Fibroblast of lung (primary cell): ENCODE results near the gene ROGDI. TPM values are rescaled to one million over a fixed set of nuclear protein-coding genes. Genes with fewer than 3 reads are reported as not detected.

Source experiments
- DNase-seq, 2 donors: peaks; one replicate each; pipeline versions ENCODE4 v3.0.0 to v3.0.0-alpha.2; 2010; ENCODE audit warnings: low read depth in 2 of 2
- H2AFZ ChIP-seq: 2 replicates; pipeline ENCODE4 v1.5.1; 2012; ENCODE audit warnings: low read length, control low read depth, inconsistent platforms
- H3K27ac ChIP-seq: 2 replicates; pipeline ENCODE4 v1.5.1; 2011; ENCODE audit warnings: low read length, control low read depth; ENCODE audit not compliant: insufficient read depth
- H3K27me3 ChIP-seq: 2 replicates; pipeline ENCODE4 v1.5.1; 2011; ENCODE audit warnings: mild to moderate bottlenecking, low read length; ENCODE audit not compliant: control insufficient read depth, insufficient read depth
- H3K36me3 ChIP-seq: 2 replicates; pipeline ENCODE4 v1.5.1; 2011; ENCODE audit warnings: low read length; ENCODE audit not compliant: control insufficient read depth, insufficient read depth
- H3K4me1 ChIP-seq: 2 replicates; pipeline ENCODE4 v1.5.1; 2011; ENCODE audit warnings: low read length; ENCODE audit not compliant: control insufficient read depth, insufficient read depth; ENCODE audit errors: extremely low read depth
- H3K4me2 ChIP-seq: 2 replicates; pipeline ENCODE4 v1.5.1; 2011; ENCODE audit warnings: low read length, control low read depth; ENCODE audit not compliant: insufficient read depth; ENCODE audit errors: extremely low read depth
- H3K4me3 ChIP-seq, 4 experiments: fragments of 200-600 bp in 1 of 4; sonication (generic) in 1 of 4; replicated peaks in 1 of 4; 2 replicates each; pipeline ENCODE4 v1.5.1; 2011 to 2016; ENCODE audit warnings: low read length in 4 of 4, low read depth in 3 of 4, mild to moderate bottlenecking in 3 of 4, control low read depth in 2 of 4, inconsistent platforms in 1 of 4, mixed read lengths in 1 of 4; ENCODE audit not compliant: insufficient read depth in 1 of 4; ENCODE audit errors: control extremely low read depth in 1 of 4
- H3K79me2 ChIP-seq: 2 replicates; pipeline ENCODE4 v1.5.1; 2012; ENCODE audit warnings: mild to moderate bottlenecking, low read length, inconsistent platforms; ENCODE audit not compliant: control insufficient read depth, insufficient read depth
- H3K9ac ChIP-seq: 2 replicates; pipeline ENCODE4 v1.5.1; 2011; ENCODE audit warnings: mild to moderate bottlenecking, low read length, control low read depth; ENCODE audit not compliant: insufficient read depth
- H3K9me3 ChIP-seq: 2 replicates; pipeline ENCODE4 v1.5.1; 2012; ENCODE audit warnings: low read depth, low read length; ENCODE audit not compliant: control insufficient read depth, insufficient read depth
- H4K20me1 ChIP-seq: 2 replicates; pipeline ENCODE4 v1.5.1; 2011; ENCODE audit warnings: low read length; ENCODE audit not compliant: control insufficient read depth, insufficient read depth; ENCODE audit errors: extremely low read depth
- CTCF ChIP-seq, 2 donors: IDR thresholded peaks in 1 of 2; conservative IDR thresholded peaks in 1 of 2; 1 replicate in 1 of 2; 2 replicates in 1 of 2; pipeline ENCODE4 v1.5.1; 2011 to 2012; ENCODE audit warnings: low read length in 2 of 2, control low read depth in 1 of 2, inconsistent platforms in 1 of 2, low read depth in 1 of 2, mild to moderate bottlenecking in 1 of 2
- EZH2 ChIP-seq: IDR thresholded peaks from 2 replicates; pipeline ENCODE4 v1.5.1; 2012; ENCODE audit warnings: low read length, control low read depth, mild to moderate bottlenecking; ENCODE audit errors: missing control alignments
- polyA plus RNA-seq, 2 donors: library from polyadenylated mRNA; depleted of rRNA in 1 of 2; stranded (reverse) in 1 of 2; unstranded in 1 of 2; fragments of >200 nt; gene quantifications; 2 replicates each; pipeline ENCODE4 v1.2.1, GENCODE V29; 2011 to 2012; ENCODE audit warnings: missing spikeins in 1 of 2
- total RNA-seq: library from RNA; depleted of rRNA; stranded (reverse); fragments of >200 nt; gene quantifications from 2 replicates; pipeline ENCODE4 v1.2.1, GENCODE V29; 2014

Gene ROGDI
- total and polyA plus RNA-seq, 2 donors (not counting 1 experiment from before 2014, with no cell fraction given), result 9.2 to 13.0 TPM

DNA sequence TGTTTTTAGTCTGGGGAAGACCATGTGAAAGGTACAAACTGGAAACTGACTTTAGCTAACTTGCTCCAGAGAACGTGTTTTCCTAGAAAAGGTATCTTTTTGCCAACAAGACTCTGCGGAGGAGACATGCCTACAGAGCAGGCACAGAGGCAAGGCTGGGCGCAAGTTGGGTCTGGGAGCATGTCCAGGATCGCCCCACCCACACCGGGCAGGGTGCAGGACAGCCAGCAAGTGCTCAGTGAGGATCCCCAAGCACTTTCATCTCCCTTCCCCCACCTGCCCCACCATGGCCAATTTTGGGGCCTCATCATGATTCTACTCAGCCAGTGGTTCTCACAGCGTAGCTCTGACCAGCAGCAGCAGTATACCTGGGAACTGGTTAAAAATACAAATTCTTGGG is 18.2 kb upstream of the ROGDI start:
- no peak for DNase-seq
- no peak overlapping the region for H2AFZ ChIP-seq
- H3K4me3 ChIP-seq, result no peak overlapping the region
- H3K9me3 ChIP-seq, result no peaks in the 10 kb centered on the region
- no peak overlapping the region for H3K9ac ChIP-seq
- H4K20me1 ChIP-seq, result no peaks in the 10 kb centered on the region
- H3K4me1 ChIP-seq, result no peaks in the 10 kb centered on the region
- H3K36me3 ChIP-seq, result peaks cover 27% of the 10 kb centered on the region
- no peaks in the 10 kb centered on the region for H3K27me3 ChIP-seq
- H3K27ac ChIP-seq, result no peak overlapping the region
- H3K79me2 ChIP-seq, result no peaks in the 10 kb centered on the region
- no peak overlapping the region for H3K4me2 ChIP-seq
- TF ChIP-seq CTCF (conservative IDR thresholded peaks at IDR 0.05 in 1 of 2, IDR thresholded peaks at IDR 0.05 in 1 of 2; ENCODE audit: low read depth in 1 of 2, low read length in 2 of 2), result no peak
- TF ChIP-seq EZH2, result no peak

- Histone ChIP-seq H3K9me3 (no peaks in the 10 kb centered on the region), H3K27me3 (no peaks in the 10 kb centered on the region), H3K27ac (no peak overlapping the region), H3K4me1 (no peaks in the 10 kb centered on the region), H3K4me3 (no peak overlapping the region), H3K36me3 (peaks cover 22% of the 10 kb centered on the region), H3K79me2 (no peaks in the 10 kb centered on the region), H4K20me1 (no peaks in the 10 kb centered on the region), H2AFZ (no peak overlapping the region), H3K4me2 (no peak overlapping the region), H3K9ac (no peak overlapping the region)
- TF ChIP-seq EZH2, result no peak
- TF ChIP-seq CTCF (conservative IDR thresholded peaks at IDR 0.05 in 1 of 2, IDR thresholded peaks at IDR 0.05 in 1 of 2; ENCODE audit: low read depth in 1 of 2, low read length in 2 of 2), result no peak
- DNase-seq, result no peak
These were observed 12.2 kb upstream of the ROGDI start for GRCh38 chr16:4814542-4815173.

GRCh38 chr16:4814046-4814445 is 11.6 kb upstream of the ROGDI start:
- DNase-seq, result no peak
- H3K79me2 ChIP-seq, result no peaks in the 10 kb centered on the region
- no peaks in the 10 kb centered on the region for H4K20me1 ChIP-seq
- no peaks in the 10 kb centered on the region for H3K27me3 ChIP-seq
- no peak overlapping the region for H3K4me3 ChIP-seq
- H3K9me3 ChIP-seq, result no peaks in the 10 kb centered on the region
- H2AFZ ChIP-seq, result no peak overlapping the region
- H3K4me1 ChIP-seq, result no peaks in the 10 kb centered on the region
- no peak for TF ChIP-seq CTCF (conservative IDR thresholded peaks at IDR 0.05 in 1 of 2, IDR thresholded peaks at IDR 0.05 in 1 of 2; ENCODE audit: low read depth in 1 of 2, low read length in 2 of 2)
- TF ChIP-seq EZH2, result no peak
- peaks cover 22% of the 10 kb centered on the region for H3K36me3 ChIP-seq
- H3K27ac ChIP-seq, result no peak overlapping the region
- H3K9ac ChIP-seq, result no peak overlapping the region
- no peak overlapping the region for H3K4me2 ChIP-seq
